Measurements from ENCODE around the gene ZCCHC17. TPM values are rescaled to one million over a fixed set of nuclear protein-coding genes. Genes with fewer than 3 reads are reported as not detected.

Gene ZCCHC17
- total and polyA plus RNA-seq, 2 donors (not counting 3 experiments of a cell fraction or from before 2014, with no cell fraction given): 32.0 to 41.4 TPM

- Histone ChIP-seq H3K9ac (replicated peaks; ENCODE audit: extremely low read depth, insufficient read depth, low read length) (no peak overlapping the region), H3K4me3 (replicated peaks in 1 of 3; ENCODE audit: insufficient read depth in 1 of 3, low read depth in 1 of 3, low read length in 3 of 3) (no peak overlapping the region), H3K9me1 (replicated peaks; ENCODE audit: control insufficient read depth, extremely low read depth, insufficient read depth, low read length) (no peaks in the 10 kb centered on the region), H4K20me1 (replicated peaks; ENCODE audit: control insufficient read depth, extremely low read depth, insufficient read depth, low read length) (no peaks in the 10 kb centered on the region), H3K36me3 (ENCODE audit: control insufficient read depth in 2 of 2, extremely low read depth in 1 of 2, insufficient read depth in 2 of 2, low read length in 2 of 2) (no peaks in the 10 kb centered on the region), H3K9me3 (replicated peaks; ENCODE audit: control insufficient read depth, insufficient read depth, low read length) (no peaks in the 10 kb centered on the region), H3K27me3 (ENCODE audit: control insufficient read depth in 2 of 2, insufficient read depth in 2 of 2, low read length in 2 of 2) (no peaks in the 10 kb centered on the region), H3K4me2 (ENCODE audit: insufficient read depth, low read length) (no peak overlapping the region), H3K4me1 (ENCODE audit: control insufficient read depth, extremely low read depth, insufficient read depth, low read length) (peaks cover 3% of the 10 kb centered on the region), H3K27ac (ENCODE audit: insufficient read depth, low read depth, low read length) (no peak overlapping the region), H3K79me2 (ENCODE audit: control insufficient read depth, insufficient read depth, low read length) (no peaks in the 10 kb centered on the region), H2AFZ (ENCODE audit: low read depth, low read length) (no peak overlapping the region)
- ChIA-PET CTCF (interaction anchor here (1.3 to 13.9 kb wide), 2 partner anchors 10 to 30 kb away, joined by 3 to 236 read pairs; partner anchors contain the start of gene SERINC2), POLR2A (no interaction called here)
- TF ChIP-seq FOS (IDR thresholded peaks at IDR 0.05; ENCODE audit: borderline replicate concordance, insufficient read depth, low read length): no peak
- TF ChIP-seq MYC (IDR thresholded peaks at IDR 0.05; ENCODE audit: low read depth, low read length): no peak
- TF ChIP-seq CTCF (IDR thresholded peaks at IDR 0.05; ENCODE audit: extremely low read depth in 1 of 2, insufficient read depth in 1 of 2, low read depth in 1 of 2, low read length in 2 of 2): no peak
- TF ChIP-seq GATA2 (IDR thresholded peaks at IDR 0.05; ENCODE audit: insufficient read depth, insufficient read length, low read depth, low read length): no peak
- TF ChIP-seq MAX (IDR thresholded peaks at IDR 0.05; ENCODE audit: insufficient read depth, insufficient read length): no peak
- TF ChIP-seq JUN (IDR thresholded peaks at IDR 0.05; ENCODE audit: borderline replicate concordance, insufficient read depth, insufficient read length, low read depth): no peak
- no peak for TF ChIP-seq POLR2AphosphoS5 (IDR thresholded peaks at IDR 0.05; ENCODE audit: insufficient read depth, low read depth, low read length)
- TF ChIP-seq POLR2A (IDR thresholded peaks at IDR 0.05; ENCODE audit: low read depth, low read length): no peak
- no peak for TF ChIP-seq EZH2 (IDR thresholded peaks at IDR 0.05; ENCODE audit: borderline replicate concordance, low read depth, low read length, severe bottlenecking)
- FAIRE-seq (no peak), DNase-seq (ENCODE audit: low read depth, low spot score) (no peak)
- no TSS peak for BruUV-seq (replicated peaks)
- intact Hi-C loops (cut with micrococcal nuclease) (loop anchor here (10.0 kb wide), 3 partner anchors 205 to 395 kb away; partner anchors contain the start of gene HCRTR1), dilution Hi-C loops (cut with MboI; ENCODE audit: extremely low pct_ligation_motif_present, low sequenced_read_pairs) (no loop called here)
Measured at GRCh38 chr1:31389616-31390015, 92.8 kb downstream of the ZCCHC17 start.

Data from endothelial cell of umbilical vein (primary cell).